Myocyte (in vitro differentiated cells): ENCODE data around the gene OGFRL1. TPM values are rescaled to one million over a fixed set of nuclear protein-coding genes. Genes with fewer than 3 reads are reported as not detected.

Experiments used
- DNase-seq: peaks from one replicate; pipeline ENCODE4 v3.0.0-alpha.2; 2012; ENCODE audit warnings: low read depth
- total RNA-seq: library from RNA; depleted of rRNA; stranded (reverse); fragments of >200 nt; gene quantifications from 2 replicates; pipeline ENCODE4 v1.2.3, GENCODE V29; 2014

The OGFRL1 gene
- total RNA-seq, 1 donor from 2014 or later: 31.5 TPM

- DNase-seq: no peak
Observed at GRCh38 chr6:71284785-71285184, 3.8 kb upstream of the OGFRL1 start.

GRCh38 chr6:71287038-71287437, 1.6 kb upstream of the OGFRL1 start:
- DNase-seq: no peak

GRCh38 chr6:71287926-71288227, 734 bp upstream of the OGFRL1 start:
- no peak for DNase-seq

DNA sequence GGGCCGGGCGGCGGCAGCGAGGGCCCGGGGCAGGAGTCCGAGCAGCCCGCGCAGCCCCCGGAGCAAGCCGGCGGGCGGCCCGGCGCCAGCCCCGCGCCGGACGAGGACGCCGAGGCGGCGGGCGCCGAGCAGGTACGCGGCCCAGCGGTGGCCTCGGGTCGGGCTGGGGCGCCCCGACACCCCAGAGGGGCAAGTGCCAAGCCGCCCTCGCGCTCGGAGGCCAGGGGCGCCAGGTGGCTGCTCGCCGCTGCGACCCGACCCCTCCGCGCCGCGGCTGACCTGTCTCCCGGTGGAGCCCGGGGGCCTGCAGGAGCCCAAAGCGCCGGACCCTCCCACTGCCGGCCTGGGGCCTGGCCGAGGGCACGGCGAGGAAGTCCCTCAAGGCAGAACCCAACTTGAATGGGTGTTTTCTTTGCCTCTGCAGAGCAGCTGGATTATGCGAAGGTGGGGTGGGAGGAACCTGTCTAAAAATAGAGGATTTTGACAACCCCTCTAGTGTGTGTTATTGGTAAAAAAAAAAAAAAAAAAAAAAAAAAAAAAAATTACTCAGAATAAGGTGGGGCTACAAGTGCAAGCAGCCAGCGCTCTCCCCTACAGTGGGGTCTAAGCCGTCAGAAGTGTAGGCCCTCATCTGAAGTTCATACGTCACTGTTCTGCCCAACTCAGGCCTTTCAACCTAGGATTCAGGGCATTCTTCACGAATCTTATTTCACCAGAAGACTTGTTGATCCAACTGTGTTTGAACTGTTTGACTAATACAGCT, 609 bp downstream of the OGFRL1 start:
- DNase-seq: no peak

- DNase-seq: no peak
Observed at GRCh38 chr6:71289802-71290175, 1.2 kb downstream of the OGFRL1 start.

DNA sequence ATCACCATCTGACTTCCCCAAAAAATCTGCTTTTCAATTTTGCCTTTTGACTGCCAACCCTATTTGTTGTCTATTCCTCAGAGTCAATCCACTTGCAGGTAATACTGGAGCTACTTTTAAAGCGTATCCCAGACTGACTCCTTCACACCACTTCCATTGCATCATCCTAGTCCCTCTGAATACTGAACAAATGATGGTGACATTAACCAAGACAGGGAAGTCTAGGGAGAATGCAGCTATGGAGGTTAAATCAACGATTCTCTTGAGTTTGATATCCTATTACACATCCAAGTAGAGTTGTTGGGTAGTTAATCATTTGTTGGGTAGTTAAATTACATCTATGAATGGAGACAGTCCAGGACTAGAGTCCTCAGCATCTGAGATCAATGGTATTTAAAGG, 2.0 kb downstream of the OGFRL1 start:
- DNase-seq: no peak

DNA sequence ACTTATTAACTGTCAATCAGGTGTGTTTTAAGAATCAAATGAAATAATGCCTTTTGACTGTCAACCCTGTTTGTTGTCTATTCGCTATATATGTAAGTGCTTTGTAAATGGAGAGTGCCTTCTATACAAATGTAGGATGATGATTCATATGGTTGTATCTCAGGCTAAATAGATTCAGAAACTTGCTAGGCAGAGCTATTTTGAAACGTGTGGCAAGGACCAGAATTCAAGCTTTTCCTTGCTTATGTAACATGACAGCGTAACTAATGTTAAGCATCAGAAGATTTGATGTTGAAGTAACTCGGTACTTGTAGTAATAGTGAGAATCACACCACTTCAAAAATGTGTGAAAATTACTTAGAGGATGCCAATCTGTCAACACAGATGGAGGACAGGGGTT, 3.4 kb downstream of the OGFRL1 start:
- no peak for DNase-seq

DNA sequence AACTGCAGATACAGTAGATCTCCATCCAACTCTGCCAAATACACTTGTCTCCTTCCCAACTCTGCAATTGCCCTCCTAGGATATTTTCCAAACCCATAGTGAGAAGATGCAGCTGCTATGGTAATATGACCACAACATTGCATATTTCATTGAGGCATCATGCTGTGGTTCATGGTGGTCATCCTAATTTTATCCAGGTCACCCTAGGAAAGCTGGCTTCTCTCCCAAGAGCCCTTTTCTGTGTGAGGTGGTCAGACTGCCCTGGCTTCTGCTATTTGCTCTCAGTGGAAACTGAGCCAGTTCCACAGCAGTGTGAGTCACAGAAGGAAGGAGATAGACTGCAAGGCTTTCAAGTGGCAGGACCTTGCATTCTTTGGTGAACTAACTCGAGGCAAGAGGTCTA, 5.5 kb downstream of the OGFRL1 start:
- peak; percentile 99 for DNase-seq

DNA sequence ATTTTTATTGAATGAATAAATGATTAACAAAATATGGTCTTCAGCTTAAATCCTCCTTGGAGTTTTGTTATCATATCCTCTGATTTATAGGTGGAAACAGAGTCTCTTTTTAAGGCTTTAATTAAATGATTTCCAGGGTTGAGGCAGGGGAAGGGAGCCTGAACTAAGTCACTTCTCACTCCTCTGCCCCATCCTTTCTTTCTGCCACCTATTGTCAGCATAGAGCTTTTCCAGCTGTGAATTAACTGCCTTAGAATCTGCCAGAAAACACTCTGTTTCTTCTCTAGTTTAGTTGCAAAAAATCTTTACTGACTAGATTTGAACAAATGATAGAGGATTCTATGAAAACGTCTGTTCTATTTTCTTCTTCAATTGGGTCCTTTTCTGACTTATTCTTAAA, 9.8 kb downstream of the OGFRL1 start:
- DNase-seq: no peak

DNA sequence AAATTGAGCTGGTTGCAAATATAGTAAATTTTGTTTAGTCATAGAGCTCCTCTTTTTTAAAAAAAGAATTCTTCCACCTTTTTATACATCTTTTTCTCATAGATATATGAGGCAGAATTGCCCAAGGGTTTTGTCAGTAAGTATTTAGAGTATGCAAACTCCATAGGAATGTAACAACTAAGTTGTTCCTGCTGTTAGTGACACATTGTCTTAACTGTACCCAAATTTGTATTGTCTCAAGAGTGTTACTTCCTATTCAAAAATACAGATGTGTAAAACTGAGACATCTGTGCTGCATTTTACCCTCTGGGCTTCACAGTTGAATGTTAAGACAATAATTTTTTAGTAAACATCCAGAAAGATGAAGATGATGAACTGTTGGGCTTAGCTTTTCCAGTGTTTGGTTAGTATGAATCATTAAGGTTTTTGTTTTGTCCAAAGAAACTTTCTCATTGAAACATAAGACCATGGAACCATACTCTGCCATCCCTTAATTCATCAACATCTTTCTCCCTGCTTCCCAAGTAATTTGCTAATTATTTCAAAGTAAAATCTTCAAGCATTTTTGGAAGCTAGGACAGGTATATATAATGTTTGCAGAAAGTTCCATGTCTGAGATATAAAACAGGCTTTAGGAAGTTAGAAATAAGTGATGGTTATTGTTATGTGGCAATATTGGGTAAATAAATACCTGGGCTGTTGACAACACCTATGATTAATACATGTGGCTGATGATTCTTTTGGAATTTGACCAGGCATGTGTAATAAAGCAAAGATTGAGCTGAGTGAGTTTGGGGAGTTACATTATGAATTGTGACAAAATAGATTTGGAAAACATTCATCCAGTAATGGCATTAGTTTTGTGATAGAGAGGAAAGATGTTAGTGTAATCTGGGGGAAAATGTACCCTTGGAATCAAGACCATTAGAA, 11.2 kb downstream of the OGFRL1 start:
- no peak for DNase-seq

DNA sequence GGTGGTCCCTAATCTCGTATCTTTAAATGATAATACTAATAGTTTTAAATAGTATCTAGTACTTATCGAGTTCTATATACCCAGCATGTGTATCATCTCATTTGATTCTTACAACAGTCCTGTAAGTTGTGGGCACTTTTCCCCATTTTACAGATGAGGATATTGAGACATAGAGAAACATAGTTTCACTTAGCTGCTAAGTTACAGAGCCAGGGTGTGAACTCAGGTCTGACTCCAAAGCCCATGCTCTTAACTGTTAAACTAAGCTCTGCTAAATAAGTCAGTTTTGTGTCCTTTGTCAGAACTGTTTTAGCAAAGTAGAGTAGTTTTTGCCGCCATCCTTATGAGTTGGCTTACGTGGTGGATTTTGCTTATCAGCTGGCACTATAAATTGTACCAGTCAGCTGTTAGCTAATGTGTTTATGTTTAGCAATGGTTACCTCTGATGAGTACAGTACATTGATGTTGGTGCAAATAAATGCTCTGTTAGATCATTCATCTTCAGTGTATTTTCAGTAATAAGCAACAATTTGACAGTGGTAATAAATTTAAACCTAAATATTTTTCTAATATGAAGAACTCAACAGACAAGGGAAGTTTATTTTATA, 12.1 kb downstream of the OGFRL1 start:
- no peak for DNase-seq

DNA sequence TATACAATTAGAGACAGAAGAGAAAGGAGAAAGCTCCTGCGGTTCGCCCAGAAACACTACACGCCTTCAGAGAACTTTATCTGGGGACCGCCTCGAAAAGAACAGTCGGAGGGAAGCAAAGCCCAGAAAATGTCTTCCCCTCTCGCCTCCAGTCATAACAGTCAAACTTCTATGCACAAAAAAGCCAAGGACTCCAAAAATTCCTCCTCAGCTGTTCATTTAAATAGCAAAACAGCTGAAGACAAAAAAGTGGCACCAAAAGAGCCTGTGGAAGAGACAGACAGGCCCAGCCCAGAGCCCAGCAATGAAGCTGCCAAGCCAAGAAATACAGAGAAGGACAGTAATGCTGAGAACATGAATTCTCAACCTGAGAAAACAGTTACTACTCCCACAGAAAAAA, 12.9 kb downstream of the OGFRL1 start:
- peak; percentile 47 for DNase-seq

- no peak for DNase-seq
Observed at GRCh38 chr6:71309656-71310055, 21.0 kb downstream of the OGFRL1 start.

- no peak for DNase-seq
Observed at GRCh38 chr6:71310261-71310660, 21.6 kb downstream of the OGFRL1 start.

GRCh38 chr6:71312089-71312488, 23.5 kb downstream of the OGFRL1 start:
- DNase-seq: no peak

DNA sequence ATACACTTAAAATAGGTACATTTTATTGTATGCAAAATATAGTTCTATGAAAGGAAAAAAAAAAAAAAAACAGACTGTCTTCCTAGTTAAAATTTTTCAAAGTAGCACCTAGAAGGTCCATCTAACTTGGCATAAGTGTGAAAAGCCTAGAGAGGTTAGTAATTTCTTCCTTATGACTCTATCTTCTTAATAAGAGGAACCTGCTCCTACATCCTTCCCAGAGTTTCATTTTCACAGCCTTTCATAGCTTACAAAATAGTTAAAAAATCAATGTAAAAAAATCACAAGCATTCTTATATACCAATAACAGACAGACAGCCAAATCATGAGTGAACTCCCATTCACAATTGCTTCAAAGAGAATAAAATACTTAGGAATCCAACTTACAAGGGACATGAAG, 28.8 kb downstream of the OGFRL1 start:
- no peak for DNase-seq

DNA sequence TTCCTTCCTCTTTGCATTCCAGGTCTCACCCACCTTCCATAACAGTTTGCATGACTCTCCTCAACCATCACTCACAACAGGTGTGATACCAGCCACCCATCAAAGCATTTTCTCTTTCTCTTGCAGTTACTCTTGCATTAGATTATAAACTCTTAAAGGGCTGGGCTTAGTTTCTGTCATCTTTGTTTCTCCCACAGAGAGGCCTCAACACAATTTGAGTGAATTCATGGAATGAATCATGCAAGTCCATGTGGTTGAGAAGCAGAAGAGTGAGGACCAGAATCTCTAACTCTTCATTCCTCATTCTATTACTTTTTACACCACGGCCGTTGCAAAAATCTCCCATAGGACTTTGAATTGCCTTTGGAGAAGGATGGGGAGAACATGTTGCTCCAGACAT, 31.4 kb downstream of the OGFRL1 start:
- DNase-seq: no peak

- DNase-seq: no peak
Observed at GRCh38 chr6:71321314-71321713, 32.7 kb downstream of the OGFRL1 start.

DNA sequence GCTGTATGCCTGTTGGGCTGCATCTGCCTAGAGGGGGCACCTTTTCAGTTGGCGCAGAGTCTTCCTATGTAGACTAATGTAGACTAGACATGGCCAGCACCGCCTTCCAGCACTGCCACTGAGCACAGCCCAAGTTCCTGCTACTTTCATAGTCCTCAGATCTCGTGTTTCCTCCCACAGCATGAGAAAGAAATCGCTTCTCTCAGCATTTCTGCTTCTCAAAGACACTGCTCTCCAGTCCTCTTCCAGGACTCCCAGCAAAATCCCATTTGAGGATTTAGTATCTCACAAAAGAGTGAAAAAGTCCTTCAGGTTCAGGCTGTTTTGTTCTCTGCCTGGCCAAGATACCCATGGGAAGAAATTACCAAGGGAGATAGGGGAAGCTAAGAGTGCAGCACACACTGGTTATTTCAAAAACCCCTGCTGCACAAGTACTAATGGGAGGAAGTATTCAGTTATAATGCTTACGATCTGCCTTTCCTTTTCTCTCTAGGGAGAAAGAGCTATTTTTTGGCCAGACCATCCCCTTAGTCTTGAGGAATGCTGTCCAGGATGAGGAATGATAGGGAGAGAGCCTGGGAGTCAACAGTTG, 35.7 kb downstream of the OGFRL1 start:
- DNase-seq: no peak

- DNase-seq: no peak
Observed at GRCh38 chr6:71326611-71327010, 38.0 kb downstream of the OGFRL1 start.

- no peak for DNase-seq
Observed at GRCh38 chr6:71330501-71330900, 41.9 kb downstream of the OGFRL1 start.

GRCh38 chr6:71332012-71332411, 43.4 kb downstream of the OGFRL1 start:
- no peak for DNase-seq
